H9 (cell line): Measurements from ENCODE around the gene SNX18. TPM values are rescaled to one million over a fixed set of nuclear protein-coding genes. Genes with fewer than 3 reads are reported as not detected.

Experiments used
- DNase-seq: peaks from one replicate; pipeline ENCODE4 v3.0.0-alpha.2; 2017
- H2AFZ ChIP-seq: one replicate; pipeline ENCODE4 v1.6.1; 2013; ENCODE audit warnings: mild to moderate bottlenecking, low read length, control low read depth, moderate library complexity
- H2AK5ac ChIP-seq: 2 replicates; pipeline ENCODE4 v1.6.1; 2013; ENCODE audit warnings: low read length, control low read depth, mixed read lengths; ENCODE audit not compliant: insufficient read length
- H2BK120ac ChIP-seq: one replicate; pipeline ENCODE4 v1.6.1; 2013; ENCODE audit warnings: low read depth, mild to moderate bottlenecking, low read length, control low read depth, inconsistent platforms; ENCODE audit not compliant: poor library complexity, severe bottlenecking
- H2BK12ac ChIP-seq: 2 replicates; pipeline ENCODE4 v1.6.1; 2013; ENCODE audit warnings: low read length, control low read depth, mixed read lengths, low read depth; ENCODE audit not compliant: insufficient read length
- H2BK15ac ChIP-seq: 2 replicates; pipeline ENCODE4 v1.6.1; 2013; ENCODE audit warnings: low read depth, low read length, control low read depth
- H2BK20ac ChIP-seq: one replicate; pipeline ENCODE4 v1.6.1; 2013; ENCODE audit warnings: low read depth, mild to moderate bottlenecking, low read length, control low read depth, inconsistent platforms; ENCODE audit not compliant: poor library complexity, severe bottlenecking
- H2BK5ac ChIP-seq: 2 replicates; pipeline ENCODE4 v1.6.1; 2013; ENCODE audit warnings: low read length, control low read depth, mixed read lengths; ENCODE audit not compliant: insufficient read length
- H3K14ac ChIP-seq: 2 replicates; pipeline ENCODE4 v1.6.1; 2013; ENCODE audit warnings: low read length, control low read depth; ENCODE audit not compliant: insufficient read depth
- H3K18ac ChIP-seq: 2 replicates; pipeline ENCODE4 v1.6.1; 2013; ENCODE audit warnings: low read depth, mild to moderate bottlenecking, mixed read lengths, low read length, control low read depth; ENCODE audit not compliant: insufficient read length
- H3K23ac ChIP-seq: 2 replicates; pipeline ENCODE4 v1.6.1; 2013; ENCODE audit warnings: low read length, control low read depth, mixed read lengths, low read depth; ENCODE audit not compliant: insufficient read length
- H3K23me2 ChIP-seq: 2 replicates; pipeline ENCODE4 v1.6.1; 2013; ENCODE audit warnings: low read depth, mild to moderate bottlenecking, mixed read lengths, low read length, control low read depth; ENCODE audit not compliant: insufficient read length, poor library complexity, severe bottlenecking
- H3K27ac ChIP-seq: 2 replicates; pipeline ENCODE4 v1.5.1; 2013; ENCODE audit warnings: low read length, control low read depth, mixed read lengths, low read depth; ENCODE audit not compliant: insufficient read length
- H3K27me3 ChIP-seq: 2 replicates; pipeline ENCODE4 v1.6.1; 2013; ENCODE audit warnings: low read length, control low read depth, inconsistent platforms; ENCODE audit not compliant: insufficient read depth
- H3K4ac ChIP-seq: 2 replicates; pipeline ENCODE4 v1.6.1; 2013; ENCODE audit warnings: low read depth, mild to moderate bottlenecking, control low read depth, inconsistent platforms, low read length, moderate library complexity
- H3K4me1 ChIP-seq: 2 replicates; pipeline ENCODE4 v1.6.1; 2013; ENCODE audit warnings: low read length, control low read depth, inconsistent platforms; ENCODE audit not compliant: insufficient read depth
- H3K4me2 ChIP-seq: 2 replicates; pipeline ENCODE4 v1.6.1; 2013; ENCODE audit warnings: low read length, control low read depth, mixed read lengths; ENCODE audit not compliant: insufficient read length, insufficient read depth
- H3K56ac ChIP-seq: 2 replicates; pipeline ENCODE4 v1.6.1; 2013; ENCODE audit warnings: low read depth, mild to moderate bottlenecking, mixed read lengths, low read length, control low read depth; ENCODE audit not compliant: insufficient read length
- H3K79me1 ChIP-seq: 2 replicates; pipeline ENCODE4 v1.6.1; 2013; ENCODE audit warnings: low read depth, mild to moderate bottlenecking, moderate library complexity, low read length, control low read depth, inconsistent platforms; ENCODE audit not compliant: insufficient read depth, poor library complexity, severe bottlenecking
- H3K79me2 ChIP-seq: 2 replicates; pipeline ENCODE4 v1.6.1; 2013; ENCODE audit warnings: low read length, control low read depth, inconsistent platforms; ENCODE audit not compliant: insufficient read depth
- H3K9ac ChIP-seq: 2 replicates; pipeline ENCODE4 v1.6.1; 2013; ENCODE audit warnings: low read length, control low read depth, mixed read lengths; ENCODE audit not compliant: insufficient read length; ENCODE audit errors: extremely low read depth
- H3K9me3 ChIP-seq: one replicate; pipeline ENCODE4 v1.6.1; 2013; ENCODE audit warnings: low read depth, low read length, inconsistent platforms; ENCODE audit not compliant: control insufficient read depth
- H3T11ph ChIP-seq: one replicate; pipeline ENCODE4 v1.6.1; 2013; ENCODE audit warnings: mild to moderate bottlenecking, low read length, control low read depth, inconsistent platforms
- H4K20me1 ChIP-seq: one replicate; pipeline ENCODE4 v1.6.1; 2013; ENCODE audit not compliant: control insufficient read depth, insufficient read length, insufficient read depth
- H4K5ac ChIP-seq: 2 replicates; pipeline ENCODE4 v1.6.1; 2013; ENCODE audit warnings: low read depth, mild to moderate bottlenecking, mixed read lengths, low read length, control low read depth; ENCODE audit not compliant: insufficient read length
- H4K8ac ChIP-seq: replicated peaks from 2 replicates; pipeline ENCODE4 v1.6.1; 2013; ENCODE audit warnings: low read length, control low read depth, mixed read lengths, low read depth; ENCODE audit not compliant: insufficient read length
- H4K91ac ChIP-seq: 2 replicates; pipeline ENCODE4 v1.6.1; 2013; ENCODE audit warnings: low read depth, mild to moderate bottlenecking, moderate library complexity, mixed read lengths, low read length, control low read depth; ENCODE audit not compliant: insufficient read length
- H3K27ac Mint-ChIP-seq, 3 experiments: 2 replicates in 2 of 3; 3 replicates in 1 of 3; pipeline ENCODE4 v1.8.0; 2020 to 2021; ENCODE audit warnings: mixed read lengths in 3 of 3, mild to moderate bottlenecking in 1 of 3, moderate library complexity in 1 of 3
- H3K27me3 Mint-ChIP-seq: 2 replicates; pipeline ENCODE4 v1.8.0; 2021; ENCODE audit warnings: low read depth, mild to moderate bottlenecking, moderate library complexity, mixed read lengths
- H3K36me3 Mint-ChIP-seq, 3 experiments: 2 replicates in 2 of 3; 3 replicates in 1 of 3; pipeline ENCODE4 v1.8.0; 2020 to 2021; ENCODE audit warnings: low read depth in 3 of 3, mixed read lengths in 3 of 3; ENCODE audit not compliant: insufficient read depth in 1 of 3
- H3K4me1 Mint-ChIP-seq, 2 experiments: 2 replicates each; pipeline ENCODE4 v1.8.0; 2020; ENCODE audit warnings: mixed read lengths in 2 of 2
- H3K4me3 Mint-ChIP-seq, 2 experiments: 2 replicates in 1 of 2; 3 replicates in 1 of 2; pipeline ENCODE4 v1.8.0; 2020 to 2021; ENCODE audit warnings: mild to moderate bottlenecking in 2 of 2, mixed read lengths in 2 of 2, moderate library complexity in 1 of 2
- H3K9me3 Mint-ChIP-seq, 2 experiments: 2 replicates in 1 of 2; 3 replicates in 1 of 2; pipeline ENCODE4 v1.8.0; 2020; ENCODE audit warnings: mild to moderate bottlenecking in 2 of 2, mixed read lengths in 2 of 2, moderate library complexity in 1 of 2
- WGBS: extraction: QIAGEN DNeasy Blood & Tissue Kit; methylation state at CpG from one replicate; pipeline ENCODE4 v1.1.7; 2013; ENCODE audit warnings: missing lambda C conversion rate, low lambda C conversion rate, mixed read lengths; ENCODE audit not compliant: insufficient read length; ENCODE audit errors: extremely low coverage; 5-methylcytosine and 5-hydroxymethylcytosine counted together
- total RNA-seq: library from RNA; stranded (reverse); gene quantifications from 2 replicates; pipeline ENCODE4 v1.2.1, GENCODE V29; 2021
- TF ChIP-seq, protein P1 (sequence below): fragments of 200-600 bp; sonication (generic); conservative IDR thresholded peaks from 3 replicates; pipeline ENCODE4 v1.8.0; 2021; ENCODE audit warnings: antibody characterized with exemption, mild to moderate bottlenecking

SNX18 gene
- total RNA-seq, 1 experiment from 2014 or later = 17.2 TPM

DNA sequence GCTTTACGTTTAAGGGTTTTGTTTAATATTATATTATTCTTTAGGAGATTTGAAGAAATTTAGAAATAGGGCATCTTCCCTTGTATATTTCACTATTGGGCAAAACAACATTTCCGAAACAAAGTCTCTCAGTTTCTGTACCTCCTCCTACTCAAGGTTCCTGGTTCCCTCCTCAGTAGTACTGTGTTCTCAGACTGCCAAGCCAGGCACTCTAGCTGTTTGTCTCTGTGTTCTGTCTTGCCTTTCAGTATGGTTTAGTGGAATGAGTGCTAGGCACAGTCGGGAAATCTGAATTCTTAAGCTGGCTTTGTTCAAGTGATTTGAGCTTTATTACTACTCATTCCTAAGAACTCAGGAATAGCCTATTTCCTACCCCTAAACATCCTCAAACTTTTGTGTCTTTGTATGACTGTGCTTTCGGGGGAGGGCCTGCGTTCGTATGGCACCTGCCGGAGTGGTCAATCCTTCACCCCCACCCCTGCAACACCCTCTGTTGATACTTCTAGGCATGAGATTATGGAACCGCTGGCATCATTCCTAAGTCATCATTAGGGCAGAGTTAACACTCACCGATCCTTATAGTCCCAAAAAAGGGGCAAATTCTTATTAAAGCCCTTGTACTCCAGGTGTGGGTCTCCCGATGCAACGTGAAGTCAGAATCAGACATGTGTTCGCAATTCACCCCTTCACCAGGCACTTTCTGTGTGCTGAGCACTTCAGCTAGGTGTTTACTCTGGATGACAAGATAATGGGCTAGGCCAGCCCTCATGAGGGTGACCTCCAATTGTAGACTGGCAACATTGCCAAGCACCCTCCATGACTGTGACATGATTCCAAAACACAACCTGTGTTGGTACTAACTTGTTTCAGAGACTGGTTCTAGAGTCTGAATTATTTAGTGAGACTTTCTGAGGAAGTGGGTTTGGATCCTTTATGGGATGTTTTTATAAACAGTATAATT lies 24.5 kb downstream of the SNX18 start:
- no peak overlapping the region for H4K5ac ChIP-seq
- DNase-seq = no peak
- H3K27ac ChIP-seq = no peak overlapping the region
- no peaks in the 10 kb centered on the region for H3K27me3 ChIP-seq
- no peak overlapping the region for H4K91ac ChIP-seq
- H3K36me3 Mint-ChIP-seq = no peaks in the 10 kb centered on the region; a peak in 5 of 7 replicates
- H2BK120ac ChIP-seq = no peak overlapping the region
- no peak overlapping the region for H3K4ac ChIP-seq
- no peak overlapping the region for H3K9ac ChIP-seq
- no peak overlapping the region for H3T11ph ChIP-seq
- H2BK15ac ChIP-seq = no peak overlapping the region
- H4K20me1 ChIP-seq = no peaks in the 10 kb centered on the region
- no peak overlapping the region for H3K4me2 ChIP-seq
- H3K56ac ChIP-seq = no peak overlapping the region
- H2AK5ac ChIP-seq = no peak overlapping the region
- H3K27ac Mint-ChIP-seq = no peak overlapping the region
- no peak overlapping the region for H2AFZ ChIP-seq
- H2BK20ac ChIP-seq = no peak overlapping the region
- no peaks in the 10 kb centered on the region for H3K9me3 Mint-ChIP-seq
- no peaks in the 10 kb centered on the region for H3K79me2 ChIP-seq
- no peak overlapping the region for H3K23ac ChIP-seq
- no peaks in the 10 kb centered on the region for H3K27me3 Mint-ChIP-seq
- H3K4me3 Mint-ChIP-seq = no peak overlapping the region
- no peaks in the 10 kb centered on the region; a peak in 1 of 4 replicates for H3K4me1 Mint-ChIP-seq
- H2BK5ac ChIP-seq = no peak overlapping the region
- no peaks in the 10 kb centered on the region for H3K9me3 ChIP-seq
- H2BK12ac ChIP-seq = no peak overlapping the region
- H3K18ac ChIP-seq = no peak overlapping the region
- H4K8ac ChIP-seq = no peak overlapping the region
- H3K14ac ChIP-seq = no peak overlapping the region
- TF ChIP-seq, protein P1, sequence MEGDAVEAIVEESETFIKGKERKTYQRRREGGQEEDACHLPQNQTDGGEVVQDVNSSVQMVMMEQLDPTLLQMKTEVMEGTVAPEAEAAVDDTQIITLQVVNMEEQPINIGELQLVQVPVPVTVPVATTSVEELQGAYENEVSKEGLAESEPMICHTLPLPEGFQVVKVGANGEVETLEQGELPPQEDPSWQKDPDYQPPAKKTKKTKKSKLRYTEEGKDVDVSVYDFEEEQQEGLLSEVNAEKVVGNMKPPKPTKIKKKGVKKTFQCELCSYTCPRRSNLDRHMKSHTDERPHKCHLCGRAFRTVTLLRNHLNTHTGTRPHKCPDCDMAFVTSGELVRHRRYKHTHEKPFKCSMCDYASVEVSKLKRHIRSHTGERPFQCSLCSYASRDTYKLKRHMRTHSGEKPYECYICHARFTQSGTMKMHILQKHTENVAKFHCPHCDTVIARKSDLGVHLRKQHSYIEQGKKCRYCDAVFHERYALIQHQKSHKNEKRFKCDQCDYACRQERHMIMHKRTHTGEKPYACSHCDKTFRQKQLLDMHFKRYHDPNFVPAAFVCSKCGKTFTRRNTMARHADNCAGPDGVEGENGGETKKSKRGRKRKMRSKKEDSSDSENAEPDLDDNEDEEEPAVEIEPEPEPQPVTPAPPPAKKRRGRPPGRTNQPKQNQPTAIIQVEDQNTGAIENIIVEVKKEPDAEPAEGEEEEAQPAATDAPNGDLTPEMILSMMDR = no peak
- no peaks in the 10 kb centered on the region for H3K23me2 ChIP-seq
- H3K4me1 ChIP-seq = no peaks in the 10 kb centered on the region
- H3K79me1 ChIP-seq = no peaks in the 10 kb centered on the region
- WGBS = no CpG with 5 or more reads among the region's 12 CpGs
